Measurements from ENCODE around the gene RRAS.

DNA sequence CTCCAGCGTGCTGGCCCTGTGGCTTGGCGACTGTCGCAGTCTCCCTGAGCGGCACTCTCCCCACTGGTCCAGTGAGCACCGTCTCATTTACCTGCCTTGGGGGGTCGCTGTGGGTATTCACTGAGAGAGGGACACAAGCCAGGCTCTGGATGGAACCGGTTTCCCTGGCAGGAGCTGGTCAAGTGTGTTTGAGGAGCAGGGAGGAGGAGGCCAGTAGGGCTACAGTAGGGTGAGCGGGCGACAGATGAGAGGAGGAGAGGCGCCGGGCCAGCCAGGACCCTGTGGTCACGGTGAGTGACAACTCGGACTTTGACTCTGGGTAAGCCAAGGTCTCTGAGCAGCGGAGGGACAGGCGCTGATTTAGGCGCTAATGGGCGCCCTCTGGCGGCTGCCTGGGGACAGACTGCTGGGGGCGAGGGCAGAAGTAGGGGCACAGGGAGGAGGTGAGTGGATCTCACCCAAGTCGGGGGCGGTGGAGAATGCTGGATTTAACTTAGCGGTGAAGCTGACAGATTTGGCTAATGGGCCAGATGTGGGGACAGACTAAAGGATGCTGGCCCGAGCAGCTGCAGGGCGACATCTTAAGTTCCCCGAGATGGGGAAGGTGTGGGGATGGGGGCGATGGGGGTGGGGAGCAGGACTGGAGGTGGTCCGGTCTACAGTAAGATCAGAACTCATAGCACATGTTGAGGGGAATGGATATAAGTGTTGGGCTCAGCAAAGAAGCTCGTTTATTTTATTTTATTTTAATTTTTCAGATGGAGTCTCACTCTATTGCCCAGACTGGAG lies 32.4 kb upstream of the RRAS start:
- TF ChIP-seq CTCF (IDR thresholded peaks at IDR 0.05) (peak; percentile 85 to 94 (median 92)), EP300 (IDR thresholded peaks at IDR 0.05; ENCODE audit: low read depth) (no peak), POLR2A (IDR thresholded peaks at IDR 0.05) (peak; percentile 30), POLR2AphosphoS5 (IDR thresholded peaks at IDR 0.05) (no peak)
